HG03521 (cell line): ENCODE results near the gene CCDC60.

ENCODE experiments used
- ATAC-seq: cut with Tn5 transposase; IDR thresholded peaks from one replicate; pipeline ENCODE4 v1.9.1; 2021; ENCODE audit warnings: mild to moderate bottlenecking, moderate library complexity; ENCODE audit not compliant: unreplicated experiment

The CCDC60 gene

GRCh38 chr12:119501052-119501451 is 166.5 kb downstream of the CCDC60 start:
- ATAC-seq = no peak

GRCh38 chr12:119505001-119505400 is 170.5 kb downstream of the CCDC60 start:
- no peak for ATAC-seq

DNA sequence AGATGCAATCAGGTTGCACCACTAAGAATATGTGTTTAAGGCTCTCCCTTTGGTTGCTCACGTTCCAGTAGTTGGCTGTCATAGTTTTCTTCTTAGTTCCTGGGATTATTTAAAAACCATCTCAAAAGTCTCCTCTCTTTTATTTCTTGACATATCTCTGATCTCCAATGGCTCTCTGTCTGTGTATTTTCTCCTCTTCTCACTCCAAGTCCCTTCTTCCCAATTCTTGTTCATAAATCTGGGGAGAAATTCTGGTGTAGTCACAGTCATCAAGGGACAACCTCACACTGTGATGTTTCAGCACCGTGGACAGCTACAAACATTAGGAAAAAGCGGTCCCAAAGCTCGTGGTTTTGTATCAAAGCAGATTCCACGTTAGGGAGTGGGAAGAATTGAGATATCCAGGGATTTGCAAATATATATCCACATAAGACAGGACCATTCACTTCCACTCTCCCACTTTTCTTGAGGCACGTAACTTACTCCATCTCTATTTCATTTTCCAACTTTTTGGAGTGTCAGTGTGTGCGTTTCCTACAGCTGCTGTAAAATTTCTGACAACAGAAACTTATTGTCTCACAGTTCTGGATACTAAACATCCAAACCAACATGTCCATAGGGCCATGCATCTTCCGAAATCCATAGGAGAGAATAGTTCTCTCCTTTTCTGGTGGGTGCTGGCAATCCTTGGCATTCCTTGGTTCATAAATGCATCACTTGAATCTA is 178.4 kb downstream of the CCDC60 start:
- ATAC-seq = no peak

DNA sequence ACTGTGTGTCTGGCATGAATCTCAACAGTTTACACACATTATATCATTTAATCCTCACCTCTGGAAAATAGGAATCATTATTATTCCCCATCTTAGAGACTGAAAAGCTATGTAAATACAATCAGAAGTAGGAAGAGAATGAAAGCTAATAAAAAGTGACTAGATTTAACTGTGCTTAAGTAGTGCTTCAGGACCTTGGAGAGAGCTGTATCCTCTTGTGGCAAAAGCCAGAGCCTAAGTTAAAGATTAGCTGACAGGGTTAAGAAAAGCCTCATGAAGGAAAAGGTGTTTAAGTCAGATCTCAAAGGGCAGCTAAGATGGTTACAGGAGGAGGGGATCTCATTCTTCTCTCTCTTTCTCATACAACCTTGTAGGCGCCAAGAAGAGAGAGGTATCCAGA is 193.7 kb downstream of the CCDC60 start:
- no peak for ATAC-seq

DNA sequence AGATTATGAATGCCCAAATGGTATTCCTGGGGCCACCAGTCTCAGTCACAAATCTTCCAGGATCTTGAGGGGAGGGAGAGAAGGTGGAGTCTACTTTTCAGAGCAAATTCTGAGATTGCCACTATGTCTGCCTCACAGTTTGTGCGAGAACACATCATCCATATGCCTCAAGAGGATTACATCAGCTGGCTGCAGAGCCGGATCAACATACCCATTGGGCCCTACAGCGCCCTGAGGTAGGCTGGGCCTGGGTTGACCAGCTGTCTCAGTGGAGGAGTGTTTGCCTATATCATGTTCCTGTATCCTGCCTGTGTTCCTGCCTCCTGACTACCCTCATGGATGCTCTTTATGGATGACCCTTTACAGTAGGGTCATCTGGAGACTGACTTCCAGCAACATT is 205.9 kb downstream of the CCDC60 start:
- ATAC-seq = no peak

GRCh38 chr12:119544765-119545625 is 210.5 kb downstream of the CCDC60 start:
- ATAC-seq = no peak

- no peak for ATAC-seq
These were observed 211.8 kb downstream of the CCDC60 start for GRCh38 chr12:119546340-119546739.

GRCh38 chr12:119547001-119547400 is 212.5 kb downstream of the CCDC60 start:
- no peak for ATAC-seq

DNA sequence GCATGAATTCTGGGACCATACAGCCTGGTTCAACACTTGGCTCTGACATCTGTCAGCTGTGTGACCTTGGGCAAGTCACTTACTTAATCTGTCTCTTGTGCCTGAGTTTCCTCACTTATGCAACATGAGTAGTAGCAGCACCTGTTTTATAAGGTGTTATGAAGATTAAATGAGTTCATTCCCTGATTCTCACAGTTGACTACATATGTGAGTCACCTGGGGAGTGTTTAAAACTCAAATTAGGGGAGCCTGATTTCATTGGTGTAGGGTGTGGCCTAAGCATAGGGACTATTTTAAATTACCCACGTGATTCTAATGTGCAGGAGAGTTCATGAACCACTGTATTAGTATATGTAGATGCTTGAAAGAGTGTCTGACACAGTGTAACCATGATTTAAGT is 222.3 kb downstream of the CCDC60 start:
- no peak for ATAC-seq

- no peak for ATAC-seq
These were observed 230.9 kb downstream of the CCDC60 start for GRCh38 chr12:119565404-119565803.

DNA sequence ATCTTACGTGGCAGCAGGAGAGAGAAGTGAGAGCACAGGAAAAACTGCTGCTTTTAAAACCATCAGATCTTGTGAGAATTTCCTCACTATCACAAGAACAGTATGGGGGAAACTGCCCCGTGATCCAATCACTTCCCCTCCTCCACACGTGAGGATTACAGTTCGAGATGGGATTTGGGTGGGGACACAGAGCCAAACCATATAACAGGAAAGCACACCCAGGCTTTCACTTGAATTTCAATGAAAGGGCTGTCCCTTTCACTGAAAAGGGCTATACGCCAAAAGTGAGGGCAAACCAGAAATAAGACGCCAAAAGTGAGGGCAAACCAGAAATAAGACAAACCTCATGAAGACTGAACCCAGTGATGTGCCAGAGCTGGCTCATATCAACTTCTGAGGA is 236.2 kb downstream of the CCDC60 start:
- no peak for ATAC-seq

- ATAC-seq = no peak
These were observed 238.6 kb downstream of the CCDC60 start for GRCh38 chr12:119573086-119573485.

GRCh38 chr12:119574255-119574654 is 239.7 kb downstream of the CCDC60 start:
- ATAC-seq = no peak

GRCh38 chr12:119576118-119576810 is 241.7 kb downstream of the CCDC60 start:
- ATAC-seq = no peak

DNA sequence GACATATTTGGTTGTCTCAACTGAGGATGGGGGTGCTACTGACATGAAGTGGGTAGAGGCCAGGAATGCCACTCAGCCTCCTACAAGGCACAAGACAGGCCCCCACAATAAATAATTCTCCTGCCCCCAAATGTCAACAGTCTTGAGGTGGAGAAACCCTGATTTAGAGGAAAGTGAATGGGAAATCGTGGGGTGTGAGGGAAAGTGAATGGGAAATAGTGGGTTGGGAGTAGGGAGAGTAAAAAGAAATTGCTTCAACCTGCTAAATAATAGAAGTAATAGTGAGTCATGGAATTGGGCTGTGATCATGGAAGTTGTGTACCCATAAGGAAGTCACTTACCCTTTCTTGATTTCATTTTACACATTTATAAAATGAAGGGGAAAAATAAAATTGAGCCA is 242.4 kb downstream of the CCDC60 start:
- no peak for ATAC-seq

DNA sequence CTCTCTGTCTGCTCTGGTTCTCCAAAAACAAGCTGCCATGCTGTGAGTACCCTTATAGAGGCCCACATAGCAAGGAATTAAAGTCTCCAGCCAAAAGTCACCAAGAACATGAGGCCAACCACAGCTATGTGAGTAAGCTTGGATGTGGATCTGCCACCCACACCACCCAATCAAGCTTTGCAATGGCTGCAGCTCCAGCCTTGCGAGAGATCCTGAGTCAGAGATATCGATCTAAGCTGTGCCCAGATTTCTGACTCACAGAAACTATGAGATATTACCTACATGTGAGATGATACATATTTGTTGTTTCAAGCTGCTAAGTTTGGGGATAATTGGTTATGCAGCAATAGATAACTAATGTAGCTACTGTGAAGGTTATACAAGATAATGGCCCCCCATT is 243.6 kb downstream of the CCDC60 start:
- ATAC-seq = no peak

- ATAC-seq = no peak
These were observed 254.6 kb downstream of the CCDC60 start for GRCh38 chr12:119589097-119589496.

DNA sequence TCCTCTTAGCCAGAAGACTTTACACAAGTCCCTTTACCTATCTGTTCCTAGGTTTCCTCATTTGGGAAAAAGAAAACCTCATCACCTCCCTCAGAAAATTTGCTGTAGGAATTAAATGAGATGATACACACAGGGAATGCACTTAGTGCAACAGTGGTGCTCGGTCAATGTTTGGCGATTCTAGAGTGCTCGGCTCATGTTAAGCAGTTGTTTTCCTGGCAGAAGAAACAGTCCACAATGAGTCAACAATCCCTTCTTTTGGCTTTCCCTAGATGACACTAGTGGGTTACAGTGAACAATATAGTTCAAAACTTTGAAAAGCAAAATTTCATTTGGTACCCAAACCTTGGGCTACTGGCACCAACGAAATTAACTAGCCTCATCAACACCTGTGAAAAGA is 255.1 kb downstream of the CCDC60 start:
- ATAC-seq = no peak
